A375 (cell line): ENCODE results near the gene TSG101. TPM values are rescaled to one million over a fixed set of nuclear protein-coding genes. Genes with fewer than 3 reads are reported as not detected.

Source experiments
- total RNA-seq: library from RNA; depleted of rRNA; stranded (reverse); fragments of >200 nt; shearing (Covaris generic); gene quantifications from 2 replicates; pipeline ENCODE4 v1.2.3, GENCODE V29; 2014; rRNA removed

The TSG101 gene
- total RNA-seq, result 68.1 and 84.3 TPM in 2 replicates

GRCh38 chr11:18526521-18527296 is at the start of gene TSG101:
TSS of gene TSG101 (minus strand) at chr11:18526942. CDS start at chr11:18526816, 126 bp downstream.

DNA sequence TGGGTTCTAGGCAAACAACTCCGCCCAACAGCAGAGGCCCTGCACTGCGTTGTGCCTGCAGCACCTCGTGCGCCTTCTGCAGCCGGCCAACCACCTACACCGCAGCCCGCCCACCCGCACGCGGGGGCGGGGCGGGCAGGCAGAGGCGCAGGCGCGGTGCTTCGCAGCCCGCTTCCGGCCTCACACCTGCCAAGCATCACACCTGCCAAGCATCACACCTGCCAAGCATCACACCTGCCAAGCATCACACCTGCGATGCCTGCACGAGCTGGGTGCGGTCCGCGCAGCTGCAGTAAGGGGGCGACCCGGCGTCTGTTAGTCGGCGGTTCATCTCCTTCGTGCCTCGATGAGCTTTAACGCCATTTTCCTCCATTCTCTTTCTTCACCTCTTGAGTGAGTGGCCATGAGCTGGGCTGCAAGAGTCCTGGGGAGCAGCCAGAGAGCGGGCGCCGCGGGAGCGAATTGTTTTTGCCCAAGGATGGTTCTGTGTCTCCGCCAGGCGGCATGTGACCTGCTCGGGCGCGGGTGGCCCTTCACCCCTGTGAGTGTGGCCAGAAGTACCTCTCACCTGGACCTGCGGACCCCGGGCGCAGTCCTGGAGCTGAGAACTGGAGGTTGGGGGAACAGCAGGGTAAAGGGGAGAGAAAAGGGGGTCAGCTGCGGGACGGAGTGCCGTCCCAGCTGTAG is 70.9 kb downstream of the TSG101 start, which contains the start of gene LDHAL6A:
TSS of gene LDHAL6A (plus strand) at position 171 of the 687 bp plus-strand sequence. CDS start 825 bp downstream, outside the sequence.

Other genes starting within 250 kb of the TSG101 start
- gene HPS5, start 204.8 kb downstream of the TSG101 start, total RNA-seq, result 33.8 and 33.9 TPM in 2 replicates
- gene GTF2H1, start 204.4 kb downstream of the TSG101 start, total RNA-seq, result 33.3 and 33.5 TPM in 2 replicates
- 465 and 518 TPM in 2 replicates for gene LDHA, start 132.4 kb downstream of the TSG101 start, total RNA-seq
- 1.7 and 3.7 TPM in 2 replicates for gene LDHC, start 114.6 kb downstream of the TSG101 start, total RNA-seq
- gene LDHAL6A, start 71.1 kb downstream of the TSG101 start, total RNA-seq, result not detected in 2 replicates
- 6.2 and 8.4 TPM in 2 replicates for gene UEVLD, start 61.8 kb upstream of the TSG101 start, total RNA-seq
- not detected in 2 replicates for gene MISFA, start 72.8 kb upstream of the TSG101 start, total RNA-seq
- gene SPTY2D1, start 107.4 kb upstream of the TSG101 start, total RNA-seq, result 10.1 and 18.0 TPM in 2 replicates
- 0.88 and 1.4 TPM in 2 replicates for gene TMEM86A, start 171.8 kb upstream of the TSG101 start, total RNA-seq
- not detected in 2 replicates for gene IGSF22, start 199.2 kb upstream of the TSG101 start, total RNA-seq